LNCAP (cell line): ENCODE data around the gene SPPL3.

ENCODE experiments used
- TF ChIP-seq, protein P1 (sequence below): fragments of 450-650 bp; IDR thresholded peaks from 2 replicates; pipeline ENCODE4 v1.5.1; 2017; ENCODE audit warnings: mild to moderate bottlenecking

Gene SPPL3

DNA sequence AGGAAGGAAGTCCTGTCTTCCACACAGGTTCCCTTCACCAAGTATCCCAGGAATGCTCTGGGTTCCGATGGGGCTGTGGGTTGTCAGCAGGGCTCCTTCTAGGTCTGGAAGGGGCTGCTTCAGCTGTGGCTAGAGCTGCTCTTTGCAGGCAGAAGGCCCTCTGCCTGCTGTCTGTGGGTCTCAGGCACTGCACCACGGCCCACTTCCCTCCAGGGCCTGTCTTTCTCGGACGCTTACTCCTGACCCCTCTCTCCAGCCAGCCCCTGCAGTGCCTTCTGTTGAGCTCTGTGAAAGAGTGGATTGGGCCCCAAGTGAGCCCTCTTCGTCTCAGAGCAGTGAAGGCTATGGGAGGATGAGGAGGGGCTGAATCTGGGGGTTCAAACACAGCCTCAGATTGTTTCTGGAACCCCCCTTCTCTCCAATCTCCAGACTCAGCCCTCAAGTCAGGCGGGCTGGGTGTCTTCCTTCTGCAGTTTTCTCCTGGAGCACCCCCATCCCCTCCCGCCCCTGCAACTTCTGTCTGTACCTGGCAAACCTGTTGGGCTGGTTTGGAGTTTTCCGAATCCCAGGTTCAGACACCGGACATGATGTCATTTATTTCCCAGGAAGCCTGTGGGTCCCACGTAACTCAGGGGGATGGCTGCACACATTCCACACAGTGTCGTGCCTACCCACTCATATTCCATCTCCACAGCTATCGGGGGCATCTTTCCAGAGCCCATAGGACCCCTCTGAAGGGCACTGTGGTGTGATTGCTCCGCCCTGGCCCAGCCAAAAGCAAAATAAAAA is 24.9 kb upstream of the SPPL3 start:
- TF ChIP-seq, protein P1, sequence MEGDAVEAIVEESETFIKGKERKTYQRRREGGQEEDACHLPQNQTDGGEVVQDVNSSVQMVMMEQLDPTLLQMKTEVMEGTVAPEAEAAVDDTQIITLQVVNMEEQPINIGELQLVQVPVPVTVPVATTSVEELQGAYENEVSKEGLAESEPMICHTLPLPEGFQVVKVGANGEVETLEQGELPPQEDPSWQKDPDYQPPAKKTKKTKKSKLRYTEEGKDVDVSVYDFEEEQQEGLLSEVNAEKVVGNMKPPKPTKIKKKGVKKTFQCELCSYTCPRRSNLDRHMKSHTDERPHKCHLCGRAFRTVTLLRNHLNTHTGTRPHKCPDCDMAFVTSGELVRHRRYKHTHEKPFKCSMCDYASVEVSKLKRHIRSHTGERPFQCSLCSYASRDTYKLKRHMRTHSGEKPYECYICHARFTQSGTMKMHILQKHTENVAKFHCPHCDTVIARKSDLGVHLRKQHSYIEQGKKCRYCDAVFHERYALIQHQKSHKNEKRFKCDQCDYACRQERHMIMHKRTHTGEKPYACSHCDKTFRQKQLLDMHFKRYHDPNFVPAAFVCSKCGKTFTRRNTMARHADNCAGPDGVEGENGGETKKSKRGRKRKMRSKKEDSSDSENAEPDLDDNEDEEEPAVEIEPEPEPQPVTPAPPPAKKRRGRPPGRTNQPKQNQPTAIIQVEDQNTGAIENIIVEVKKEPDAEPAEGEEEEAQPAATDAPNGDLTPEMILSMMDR, result no peak

DNA sequence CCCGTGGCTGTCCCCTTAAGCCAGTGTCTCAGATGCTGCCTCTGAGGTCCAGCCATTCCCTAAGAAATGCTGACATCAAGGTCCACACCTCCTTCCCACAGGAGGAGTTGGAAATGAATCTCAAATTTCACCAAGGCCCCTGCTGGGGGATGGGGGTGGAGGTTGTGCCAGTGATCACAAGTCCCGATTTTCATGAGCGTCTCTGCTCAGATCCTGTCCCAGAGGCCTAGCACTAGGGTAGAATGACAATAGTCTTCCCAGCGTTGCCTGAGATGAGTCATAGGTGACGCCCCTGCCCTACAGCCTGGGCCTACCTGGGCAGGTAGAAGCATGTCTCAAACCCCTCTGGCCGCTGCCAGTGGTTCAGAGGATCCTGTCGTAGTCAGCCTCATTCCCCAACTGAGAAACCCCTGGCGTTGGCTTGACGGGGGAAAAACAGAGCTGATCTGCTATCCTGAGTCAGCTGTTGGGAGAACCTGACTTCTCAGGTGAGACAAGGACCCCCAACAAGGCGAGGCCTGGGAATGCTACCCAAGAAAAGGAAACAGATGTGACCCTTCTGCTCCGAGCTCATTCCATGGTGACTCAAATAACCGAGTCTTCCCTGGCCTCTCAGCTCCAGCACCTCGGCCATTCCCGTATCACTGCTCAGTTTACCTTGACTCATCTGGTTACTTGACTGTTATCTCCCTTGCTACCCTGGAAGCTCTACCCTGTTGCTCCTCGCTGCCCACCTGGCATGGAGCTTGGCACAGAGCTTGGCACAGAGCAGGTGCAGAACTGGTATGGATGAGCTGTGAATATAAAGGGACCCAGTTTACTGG is 21.8 kb upstream of the SPPL3 start:
- TF ChIP-seq, protein P1, result no peak

DNA sequence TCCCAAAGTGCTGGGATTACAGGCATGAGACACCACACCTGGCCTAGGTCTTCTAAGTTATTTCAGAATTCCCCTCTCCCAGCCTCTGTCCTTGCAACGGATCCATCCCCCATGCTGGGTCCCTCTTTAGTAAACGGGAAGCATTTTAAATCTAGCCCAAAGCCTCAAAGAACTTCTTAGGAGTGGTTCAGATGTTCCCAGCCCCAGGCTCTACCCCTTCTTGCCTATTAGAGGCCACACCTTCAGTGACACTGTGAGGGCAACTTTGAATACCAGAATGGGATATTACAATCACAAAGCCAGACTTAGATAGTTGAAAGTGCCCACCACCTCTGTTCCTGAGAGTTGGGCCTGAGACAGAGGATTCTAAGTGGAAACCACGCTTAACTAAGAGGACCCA is 18.1 kb upstream of the SPPL3 start:
- TF ChIP-seq, protein P1, result no peak

DNA sequence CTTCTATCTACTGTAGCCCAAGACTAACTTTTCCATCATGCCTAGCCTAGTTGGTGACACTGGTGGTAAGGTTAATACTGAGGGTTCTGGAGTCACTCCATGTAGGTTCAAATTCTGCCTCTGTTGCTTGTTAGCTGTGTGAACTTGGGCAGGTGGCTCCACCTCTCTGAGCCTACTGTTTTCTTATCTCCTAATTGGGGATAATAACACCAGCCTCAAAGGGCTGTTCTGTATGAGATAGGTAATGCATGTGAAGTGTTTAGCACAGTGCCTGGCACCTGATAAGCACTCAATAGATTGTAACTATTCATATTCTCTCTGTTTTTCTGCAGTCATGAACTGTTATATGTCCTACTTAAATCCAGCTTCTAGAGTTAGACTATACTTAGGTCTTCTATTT is 17.5 kb upstream of the SPPL3 start:
- TF ChIP-seq, protein P1, result no peak

DNA sequence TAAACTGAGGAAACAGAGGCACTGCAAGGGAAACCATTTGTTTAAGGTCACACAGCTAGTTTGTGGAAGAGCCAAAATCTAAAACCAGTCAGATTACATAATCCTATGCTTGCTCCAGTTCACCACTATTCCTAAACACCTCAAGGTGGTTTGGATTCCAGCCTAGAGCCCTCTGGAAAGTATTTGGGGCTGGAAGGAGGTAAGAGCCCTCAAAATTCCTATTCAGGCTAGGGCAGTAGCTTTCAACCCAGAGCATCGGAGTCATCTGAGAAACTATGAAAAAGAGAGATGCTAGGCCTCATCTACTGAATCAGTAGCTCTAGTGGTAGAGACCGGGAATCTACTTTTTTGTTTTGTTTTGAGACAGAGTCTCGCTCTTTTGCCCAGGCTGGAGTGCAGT is 16.0 kb upstream of the SPPL3 start:
- TF ChIP-seq, protein P1, result no peak

DNA sequence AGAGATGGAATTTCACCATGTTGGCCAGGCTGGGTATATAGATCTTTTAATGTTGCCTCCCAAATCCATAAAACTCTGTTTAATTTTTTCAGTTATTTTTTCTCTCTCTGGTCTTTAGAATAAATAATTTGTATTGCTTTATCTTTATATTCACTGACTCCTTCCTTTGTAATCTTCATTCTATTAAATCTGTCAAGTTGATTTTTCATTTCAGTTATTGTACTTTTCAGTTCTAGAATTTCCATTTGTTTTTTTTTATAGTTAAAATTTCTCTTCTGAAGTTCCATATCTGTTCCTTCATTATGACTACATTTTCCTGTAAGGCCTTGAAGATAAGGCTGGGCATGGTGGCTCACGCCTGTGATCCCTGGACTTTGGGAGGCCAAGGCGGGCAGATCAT is 13.6 kb upstream of the SPPL3 start:
- TF ChIP-seq, protein P1, result no peak

DNA sequence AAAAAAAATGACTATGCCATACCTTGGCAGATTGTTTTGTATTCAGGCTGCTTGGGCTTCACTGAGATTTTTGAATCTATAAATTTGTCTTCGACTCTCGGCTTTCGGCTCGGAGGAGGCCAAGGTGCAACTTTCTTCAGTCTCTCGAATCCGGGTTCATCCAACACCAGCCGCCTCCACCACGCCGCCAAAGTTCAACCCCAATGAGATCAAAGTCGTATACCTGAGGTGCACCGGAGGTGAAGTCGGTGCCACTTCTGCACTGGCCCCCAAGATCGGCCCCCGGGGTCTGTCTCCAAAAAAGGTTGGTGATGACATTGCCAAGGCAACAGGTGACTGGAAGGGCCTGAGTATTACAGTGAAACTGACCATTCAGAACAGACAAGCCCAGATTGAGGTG is 12.4 kb upstream of the SPPL3 start:
- TF ChIP-seq, protein P1, result no peak
